ENCODE data around the gene KPNA2.
"Not testable (repeated sequence)": the region's sequence is repeated elsewhere in the genome, so short reads cannot be mapped to it uniquely, and the experiment has no call there.

DNA sequence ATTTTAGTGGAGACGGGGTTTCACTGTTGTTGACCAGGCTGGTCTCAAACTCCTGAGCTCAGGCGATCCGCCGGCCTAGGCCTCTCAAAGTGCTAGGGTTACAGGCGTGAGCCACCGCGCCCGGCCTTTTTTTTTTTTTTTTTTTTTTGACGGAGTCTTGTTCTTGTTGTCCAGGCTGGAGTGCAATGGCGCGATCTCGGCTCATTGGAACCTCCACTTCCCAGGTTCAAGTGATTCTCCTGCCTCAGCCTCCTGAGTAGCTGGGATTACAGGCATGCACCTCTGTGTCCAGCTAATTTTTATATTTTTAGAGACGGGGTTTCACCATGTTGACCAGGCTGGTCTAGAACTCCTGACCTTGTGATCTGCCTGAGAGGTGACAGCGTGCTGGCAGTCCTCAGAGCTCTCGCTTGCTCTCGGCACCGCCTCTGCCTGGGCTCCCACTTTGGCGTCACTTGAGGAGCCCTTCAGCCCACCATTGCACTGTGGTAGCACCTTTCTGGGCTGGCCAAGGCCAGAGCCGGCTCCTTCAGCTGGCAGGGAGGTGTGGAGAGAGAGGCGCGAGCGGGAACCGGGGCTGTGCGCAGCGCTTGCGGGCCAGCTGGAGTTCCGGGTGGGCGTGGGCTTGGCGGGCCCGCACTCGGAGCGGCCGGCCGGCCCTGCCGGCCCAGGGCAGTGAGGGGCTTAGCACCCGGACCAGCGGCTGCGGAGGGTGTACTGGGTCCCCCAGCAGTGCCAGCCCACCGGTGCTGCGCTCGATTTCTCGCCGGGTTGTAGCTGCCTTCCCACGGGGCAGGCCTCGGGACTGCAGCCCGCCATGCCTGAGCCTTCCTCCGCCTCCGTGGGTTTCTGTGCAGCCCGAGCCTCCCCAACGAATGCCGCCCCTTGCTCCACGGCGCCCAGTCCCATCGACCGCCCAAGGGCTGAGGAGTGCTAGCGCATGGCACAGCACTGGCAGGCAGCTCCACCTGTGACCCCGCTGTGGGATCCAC, 16.1 kb downstream of the KPNA2 start:
- TF ChIP-seq, protein P1, sequence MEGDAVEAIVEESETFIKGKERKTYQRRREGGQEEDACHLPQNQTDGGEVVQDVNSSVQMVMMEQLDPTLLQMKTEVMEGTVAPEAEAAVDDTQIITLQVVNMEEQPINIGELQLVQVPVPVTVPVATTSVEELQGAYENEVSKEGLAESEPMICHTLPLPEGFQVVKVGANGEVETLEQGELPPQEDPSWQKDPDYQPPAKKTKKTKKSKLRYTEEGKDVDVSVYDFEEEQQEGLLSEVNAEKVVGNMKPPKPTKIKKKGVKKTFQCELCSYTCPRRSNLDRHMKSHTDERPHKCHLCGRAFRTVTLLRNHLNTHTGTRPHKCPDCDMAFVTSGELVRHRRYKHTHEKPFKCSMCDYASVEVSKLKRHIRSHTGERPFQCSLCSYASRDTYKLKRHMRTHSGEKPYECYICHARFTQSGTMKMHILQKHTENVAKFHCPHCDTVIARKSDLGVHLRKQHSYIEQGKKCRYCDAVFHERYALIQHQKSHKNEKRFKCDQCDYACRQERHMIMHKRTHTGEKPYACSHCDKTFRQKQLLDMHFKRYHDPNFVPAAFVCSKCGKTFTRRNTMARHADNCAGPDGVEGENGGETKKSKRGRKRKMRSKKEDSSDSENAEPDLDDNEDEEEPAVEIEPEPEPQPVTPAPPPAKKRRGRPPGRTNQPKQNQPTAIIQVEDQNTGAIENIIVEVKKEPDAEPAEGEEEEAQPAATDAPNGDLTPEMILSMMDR (conservative IDR thresholded peaks at IDR 0.05; ENCODE audit: low read depth, low read length): not testable (repeated sequence)
- TF ChIP-seq EZH2 (IDR thresholded peaks at IDR 0.05; ENCODE audit: borderline replicate concordance, low read depth, low read length, poor library complexity, severe bottlenecking): not testable (repeated sequence)
